Measurements from ENCODE around the gene AFMID.
A peak's percentile ranks its signal among the peaks of the same experiment; 100 is the strongest.
"Not testable (repeated sequence)": the region's sequence is repeated elsewhere in the genome, so short reads cannot be mapped to it uniquely, and the experiment has no call there.

Gene AFMID

GRCh38 chr17:78186692-78187595 lies at the start of gene AFMID, which contains the start of gene TK1:
AFMID (plus strand) TSS chr17:78187362; CDS start chr17:78187371, 9 bp downstream.
TK1 (minus strand) TSS chr17:78187052; CDS start chr17:78186994, 58 bp downstream.
- DNase-seq (ENCODE audit: low read depth), result peak; percentile 99
- peak; percentile 26 for TF ChIP-seq CTCF (IDR thresholded peaks at IDR 0.05; ENCODE audit: insufficient read depth, low read depth, low read length, missing control alignments)

GRCh38 chr17:78137392-78138203 lies 49.6 kb upstream of the AFMID start:
- peak; percentile 68 for DNase-seq (ENCODE audit: low read depth)
- peak; percentile 75 for TF ChIP-seq CTCF (IDR thresholded peaks at IDR 0.05; ENCODE audit: insufficient read depth, low read depth, low read length, missing control alignments)
- H3K4me3 ChIP-seq (ENCODE audit: low read depth, low read length), result no peak overlapping the region

More at GRCh38 chr17:78186692-78187595, at the start of gene AFMID, which contains the start of gene TK1:
- peak within 1 kb of the TSS; percentile 94 for H3K4me3 ChIP-seq (ENCODE audit: low read depth, low read length)

- no peak for TF ChIP-seq CTCF (IDR thresholded peaks at IDR 0.05; ENCODE audit: insufficient read depth, low read depth, low read length, missing control alignments)
- no peak overlapping the region for H3K4me3 ChIP-seq (ENCODE audit: low read depth, low read length)
- no peak for DNase-seq (ENCODE audit: low read depth)
These were observed 48.7 kb upstream of the AFMID start for GRCh38 chr17:78138204-78139060.

- H3K4me3 ChIP-seq (ENCODE audit: low read depth, low read length), result not testable (repeated sequence)
These were observed 47.3 kb upstream of the AFMID start for GRCh38 chr17:78139861-78140168.

GRCh38 chr17:78140169-78141051 lies 46.8 kb upstream of the AFMID start:
- H3K4me3 ChIP-seq (ENCODE audit: low read depth, low read length), result no peak overlapping the region

More at GRCh38 chr17:78139861-78140168, 47.3 kb upstream of the AFMID start:
- DNase-seq (ENCODE audit: low read depth), result not testable (repeated sequence)

More at GRCh38 chr17:78140169-78141051, 46.8 kb upstream of the AFMID start:
- peak; percentile 99 for DNase-seq (ENCODE audit: low read depth)
- no peak for TF ChIP-seq CTCF (IDR thresholded peaks at IDR 0.05; ENCODE audit: insufficient read depth, low read depth, low read length, missing control alignments)
